Measurements from ENCODE around the gene SOX10.

DNA sequence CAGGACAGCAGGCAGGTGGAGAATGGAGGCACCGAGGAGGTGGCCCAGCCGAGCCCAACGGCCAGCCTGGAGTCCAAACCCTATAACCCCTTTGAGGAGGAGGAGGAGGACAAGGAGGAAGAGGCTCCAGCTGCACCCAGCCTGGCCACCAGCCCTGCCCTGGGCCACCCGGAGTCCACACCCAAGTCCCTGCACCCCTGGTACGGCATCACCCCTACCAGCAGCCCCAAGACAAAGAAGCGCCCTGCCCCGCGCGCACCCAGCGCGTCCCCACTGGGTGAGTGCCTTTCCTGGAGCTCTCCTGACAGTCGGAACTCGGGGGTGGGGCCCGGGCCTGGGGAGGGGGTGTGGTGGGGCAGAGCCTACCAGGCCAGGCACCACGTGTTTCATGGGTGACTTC, 58.6 kb downstream of the SOX10 start:
- TF ChIP-seq CTCF (IDR thresholded peaks at IDR 0.05) (no peak), EZH2 (IDR thresholded peaks at IDR 0.05; ENCODE audit: borderline replicate concordance, insufficient read depth, low read depth, low read length, poor library complexity, severe bottlenecking) (no peak)
